ENCODE measurements around the gene CFAP73. TPM values are rescaled to one million over a fixed set of nuclear protein-coding genes. Genes with fewer than 3 reads are reported as not detected.
"Not testable (repeated sequence)": the region's sequence is repeated elsewhere in the genome, so short reads cannot be mapped to it uniquely, and the experiment has no call there.

Gene CFAP73
- total RNA-seq, 3 donors from 2014 or later: 0.29 TPM; not detected in 2

- Histone ChIP-seq H3K27ac (peak overlapping the region in 1 of 2 donors; percentile 46), H3K27me3 (peaks cover 0 to 12% of the 10 kb centered on the region in 2 donors), H3K9me3 (no peaks in the 10 kb centered on the region), H3K4me1 (peaks cover 0 to 5% of the 10 kb centered on the region in 2 donors), H3K36me3 (no peaks in the 10 kb centered on the region), H3K4me3 (no peak overlapping the region)
- TF ChIP-seq CTCF (IDR thresholded peaks at IDR 0.05) (no peak), POLR2AphosphoS5 (IDR thresholded peaks at IDR 0.05) (no peak)
- intact Hi-C loops (cut with DNase I; ENCODE audit: low total_unique reads): no loop called here
- no peak for DNase-seq (ENCODE audit: low spot score in 2 of 2)
Measured at GRCh38 chr12:113136990-113137511, 12.5 kb upstream of the CFAP73 start.

GRCh38 chr12:113137861-113138783 is 11.4 kb upstream of the CFAP73 start:
- TF ChIP-seq POLR2A (IDR thresholded peaks at IDR 0.05) (no peak), POLR2AphosphoS5 (IDR thresholded peaks at IDR 0.05) (no peak), CTCF (IDR thresholded peaks at IDR 0.05) (no peak)
- no peak for DNase-seq (ENCODE audit: low spot score in 2 of 2)
- Histone ChIP-seq H3K27ac (peak overlapping the region in 1 of 2 donors; percentile 46), H3K27me3 (peaks cover 0 to 12% of the 10 kb centered on the region in 2 donors), H3K4me3 (no peak overlapping the region), H3K9me3 (no peaks in the 10 kb centered on the region), H3K4me1 (peaks cover 0 to 6% of the 10 kb centered on the region in 2 donors), H3K36me3 (no peaks in the 10 kb centered on the region)
- intact Hi-C loops (cut with DNase I; ENCODE audit: low total_unique reads): no loop called here

- Histone ChIP-seq H3K9me3 (no peaks in the 10 kb centered on the region), H3K4me1 (peaks cover 0 to 6% of the 10 kb centered on the region in 2 donors), H3K36me3 (no peaks in the 10 kb centered on the region), H3K27ac (no peak overlapping the region), H3K4me3 (no peak overlapping the region), H3K27me3 (peaks cover 0 to 12% of the 10 kb centered on the region in 2 donors)
- intact Hi-C loops (cut with DNase I; ENCODE audit: low total_unique reads): no loop called here
- TF ChIP-seq POLR2AphosphoS5 (IDR thresholded peaks at IDR 0.05): no peak
- TF ChIP-seq POLR2A (IDR thresholded peaks at IDR 0.05): no peak
- TF ChIP-seq CTCF (IDR thresholded peaks at IDR 0.05): no peak
- DNase-seq (ENCODE audit: low spot score in 2 of 2): no peak
Measured at GRCh38 chr12:113138826-113139225, 10.7 kb upstream of the CFAP73 start.

GRCh38 chr12:113140706-113141105 is 8.8 kb upstream of the CFAP73 start:
- Histone ChIP-seq H3K4me1 (peaks cover 0 to 6% of the 10 kb centered on the region in 2 donors), H3K9me3 (no peaks in the 10 kb centered on the region), H3K4me3 (no peak overlapping the region), H3K27ac (no peak overlapping the region), H3K27me3 (peaks cover 0 to 7% of the 10 kb centered on the region in 2 donors), H3K36me3 (no peaks in the 10 kb centered on the region)
- intact Hi-C loops (cut with DNase I; ENCODE audit: low total_unique reads): no loop called here
- DNase-seq (ENCODE audit: low spot score in 2 of 2): no peak
- TF ChIP-seq POLR2AphosphoS5 (IDR thresholded peaks at IDR 0.05) (no peak), POLR2A (IDR thresholded peaks at IDR 0.05) (no peak), CTCF (IDR thresholded peaks at IDR 0.05) (no peak)

- intact Hi-C loops (cut with DNase I; ENCODE audit: low total_unique reads); H3K36me3 ChIP-seq; DNase-seq (ENCODE audit: low spot score in 2 of 2); H3K4me1 ChIP-seq; H3K27me3 ChIP-seq; H3K9me3 ChIP-seq; H3K4me3 ChIP-seq: not testable (repeated sequence)
- peak overlapping the region; percentile 75 to 88 for H3K27ac ChIP-seq
Measured at GRCh38 chr12:113141716-113142115, 7.8 kb upstream of the CFAP73 start.

Data from breast epithelium (tissue), 4 donors.